Activated CD4-positive, alpha-beta T cell treated with anti-CD3 and anti-CD28 coated beads for 4 hours (primary cell): ENCODE measurements around the gene RGS9BP.
"Not testable (repeated sequence)": the region's sequence is repeated elsewhere in the genome, so short reads cannot be mapped to it uniquely, and the experiment has no call there.

Source experiments
- DNase-seq, 2 donors: peaks; one replicate each; pipeline ENCODE4 v3.0.0-alpha.2; 2020

Gene RGS9BP

GRCh38 chr19:32672841-32673240 lies 2.8 kb upstream of the RGS9BP start:
- DNase-seq = no peak

GRCh38 chr19:32673573-32673972 lies 2.1 kb upstream of the RGS9BP start:
- DNase-seq = no peak

GRCh38 chr19:32674153-32674930 lies 1.3 kb upstream of the RGS9BP start:
- no peak for DNase-seq

GRCh38 chr19:32674931-32675719 lies 523 bp upstream of the RGS9BP start, which contains the start of gene ANKRD27:
Gene ANKRD27 (minus strand): TSS chr19:32675180. CDS start chr19:32659015, 16,165 bp downstream.
- DNase-seq = peak; percentile 98

GRCh38 chr19:32676186-32676894 lies 692 bp downstream of the RGS9BP start:
- DNase-seq = peak in 1 of 2 donors; percentile 11

GRCh38 chr19:32676895-32677359 lies 1.3 kb downstream of the RGS9BP start:
- DNase-seq = no peak

- no peak for DNase-seq
Measured at GRCh38 chr19:32677657-32678056, 2.0 kb downstream of the RGS9BP start.

- DNase-seq = no peak
Measured at GRCh38 chr19:32680986-32681385, 5.3 kb downstream of the RGS9BP start.

GRCh38 chr19:32682317-32682716 lies 6.7 kb downstream of the RGS9BP start:
- no peak for DNase-seq

- DNase-seq = no peak
Measured at GRCh38 chr19:32686847-32687475, 11.3 kb downstream of the RGS9BP start.

- no peak for DNase-seq
Measured at GRCh38 chr19:32687681-32688080, 12.0 kb downstream of the RGS9BP start.

- no peak for DNase-seq
Measured at GRCh38 chr19:32688311-32688710, 12.7 kb downstream of the RGS9BP start.

GRCh38 chr19:32691291-32691951 lies 15.8 kb downstream of the RGS9BP start, which contains the start of gene NUDT19:
Gene NUDT19 (plus strand): TSS chr19:32691821. CDS start chr19:32691961, 140 bp downstream.
- peak; percentile 71 to 75 for DNase-seq

GRCh38 chr19:32691952-32692726 lies 16.5 kb downstream of the RGS9BP start:
- peak; percentile 30 to 33 for DNase-seq

- no peak for DNase-seq
Measured at GRCh38 chr19:32692727-32693061, 17.0 kb downstream of the RGS9BP start.

- peak in 1 of 2 donors; percentile 30 for DNase-seq
Measured at GRCh38 chr19:32693151-32694108, 17.8 kb downstream of the RGS9BP start.

- not testable (repeated sequence) for DNase-seq
Measured at GRCh38 chr19:32694316-32694715, 18.7 kb downstream of the RGS9BP start.

- DNase-seq = not testable (repeated sequence)
Measured at GRCh38 chr19:32694851-32695250, 19.2 kb downstream of the RGS9BP start.

- not testable (repeated sequence) for DNase-seq
Measured at GRCh38 chr19:32695506-32695905, 19.9 kb downstream of the RGS9BP start.

- DNase-seq = not testable (repeated sequence)
Measured at GRCh38 chr19:32696771-32697170, 21.1 kb downstream of the RGS9BP start.
